IPS-18a (cell line): Measurements from ENCODE around the gene WFDC12.

Experiments
- H3K27ac ChIP-seq: one replicate; pipeline ENCODE4 v1.5.1; 2013; ENCODE audit warnings: low read length
- H3K27me3 ChIP-seq: one replicate; pipeline ENCODE4 v1.6.1; 2013; ENCODE audit warnings: mild to moderate bottlenecking, low read length; ENCODE audit not compliant: control insufficient read depth, insufficient read depth
- H3K36me3 ChIP-seq: one replicate; pipeline ENCODE4 v1.6.1; 2013; ENCODE audit warnings: low read depth, low read length; ENCODE audit not compliant: control insufficient read depth
- H3K4me1 ChIP-seq: one replicate; pipeline ENCODE4 v1.6.1; 2013; ENCODE audit warnings: low read depth, low read length; ENCODE audit not compliant: control insufficient read depth
- H3K4me3 ChIP-seq: one replicate; pipeline ENCODE4 v1.5.1; 2013; ENCODE audit warnings: low read length
- H3K9ac ChIP-seq: one replicate; pipeline ENCODE4 v1.6.1; 2013; ENCODE audit warnings: mild to moderate bottlenecking, low read length, moderate library complexity
- H3K9me3 ChIP-seq: one replicate; pipeline ENCODE4 v1.6.1; 2013; ENCODE audit warnings: low read depth, low read length; ENCODE audit not compliant: control insufficient read depth

Gene WFDC12

DNA sequence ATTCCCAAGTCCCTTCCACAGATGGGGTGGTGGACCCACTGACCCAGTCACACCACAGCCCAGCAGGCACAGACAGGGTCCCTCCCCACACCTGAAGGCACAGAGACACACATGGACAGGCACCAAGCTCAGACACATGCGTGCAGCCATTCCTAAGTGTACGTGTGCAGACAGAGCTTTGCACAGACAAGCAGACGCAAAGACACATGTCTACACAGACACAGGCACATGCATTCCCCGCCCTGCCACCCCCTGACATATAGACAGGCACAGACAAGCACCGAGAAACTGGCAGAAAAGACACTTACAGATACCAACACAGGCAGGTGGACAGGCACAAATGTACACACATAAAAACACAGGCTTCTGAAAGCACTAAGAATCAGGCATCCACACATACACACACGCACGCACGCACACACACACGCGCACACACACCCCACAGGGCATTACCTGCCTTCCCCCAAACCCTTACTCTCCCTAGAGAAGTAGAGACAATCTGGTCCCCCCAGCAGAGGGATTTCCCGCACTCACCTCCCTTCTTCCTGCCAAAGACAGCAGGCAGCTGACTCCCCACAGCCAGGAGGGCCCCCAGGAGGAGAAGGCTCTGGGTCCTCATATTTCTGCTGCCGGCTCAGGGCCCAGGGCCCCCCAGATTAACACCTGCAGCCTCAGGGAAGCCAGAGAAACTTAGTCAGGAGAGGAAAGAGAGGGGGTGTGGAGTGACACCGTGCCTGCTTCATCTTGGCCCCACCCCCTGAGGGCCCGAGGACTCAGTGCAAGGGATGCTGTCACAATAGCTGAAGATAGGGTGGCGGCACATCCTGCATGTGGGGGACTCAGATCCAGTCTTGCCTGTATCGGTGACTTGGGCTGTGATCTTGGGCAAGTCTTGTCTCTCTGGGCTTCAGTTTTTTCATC is 9.5 kb downstream of the WFDC12 start, which contains the start of gene WFDC5:
Gene WFDC5, minus strand, starts transcription at position 710 of the 921 bp plus-strand sequence. Its CDS starts 91 bp downstream, at position 619.
- no peaks in the 10 kb centered on the region for H3K36me3 ChIP-seq
- no peaks in the 10 kb centered on the region for H3K9me3 ChIP-seq
- H3K27me3 ChIP-seq, result no peaks in the 10 kb centered on the region
- H3K27ac ChIP-seq, result no peak within 1 kb of the TSS
- no peak within 1 kb of the TSS for H3K4me3 ChIP-seq
- H3K9ac ChIP-seq, result no peak within 1 kb of the TSS
- H3K4me1 ChIP-seq, result no peaks in the 10 kb centered on the region

DNA sequence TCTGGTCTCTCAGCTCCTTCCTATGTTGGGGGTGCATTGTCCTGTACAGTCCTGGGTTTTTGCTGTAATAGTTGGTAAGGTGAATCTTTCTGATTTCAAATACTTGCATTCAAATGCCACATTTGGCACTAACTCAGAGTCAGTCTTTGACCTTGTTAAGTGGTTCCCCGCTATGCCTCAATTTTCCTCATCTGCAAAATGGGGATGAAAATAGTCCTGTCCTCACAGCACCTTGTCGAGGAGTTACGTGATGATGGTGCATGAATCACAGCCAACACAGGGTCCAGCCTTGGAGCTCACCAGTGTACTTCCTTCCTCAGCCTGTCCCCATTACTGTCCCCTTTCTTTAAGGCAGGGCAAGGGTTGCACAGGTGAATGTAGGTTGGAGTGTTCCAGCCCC is 10.4 kb downstream of the WFDC12 start:
- no peak overlapping the region for H3K9ac ChIP-seq
- no peak overlapping the region for H3K4me3 ChIP-seq
- H3K4me1 ChIP-seq, result no peaks in the 10 kb centered on the region
- H3K27me3 ChIP-seq, result no peaks in the 10 kb centered on the region
- no peaks in the 10 kb centered on the region for H3K36me3 ChIP-seq
- H3K27ac ChIP-seq, result no peak overlapping the region
- no peaks in the 10 kb centered on the region for H3K9me3 ChIP-seq

- no peaks in the 10 kb centered on the region for H3K9me3 ChIP-seq
- H3K4me1 ChIP-seq, result no peaks in the 10 kb centered on the region
- no peak overlapping the region for H3K9ac ChIP-seq
- no peak overlapping the region for H3K4me3 ChIP-seq
- no peaks in the 10 kb centered on the region for H3K27me3 ChIP-seq
- no peaks in the 10 kb centered on the region for H3K36me3 ChIP-seq
- H3K27ac ChIP-seq, result no peak overlapping the region
These were observed 11.5 kb downstream of the WFDC12 start for GRCh38 chr20:45112754-45113153.

DNA sequence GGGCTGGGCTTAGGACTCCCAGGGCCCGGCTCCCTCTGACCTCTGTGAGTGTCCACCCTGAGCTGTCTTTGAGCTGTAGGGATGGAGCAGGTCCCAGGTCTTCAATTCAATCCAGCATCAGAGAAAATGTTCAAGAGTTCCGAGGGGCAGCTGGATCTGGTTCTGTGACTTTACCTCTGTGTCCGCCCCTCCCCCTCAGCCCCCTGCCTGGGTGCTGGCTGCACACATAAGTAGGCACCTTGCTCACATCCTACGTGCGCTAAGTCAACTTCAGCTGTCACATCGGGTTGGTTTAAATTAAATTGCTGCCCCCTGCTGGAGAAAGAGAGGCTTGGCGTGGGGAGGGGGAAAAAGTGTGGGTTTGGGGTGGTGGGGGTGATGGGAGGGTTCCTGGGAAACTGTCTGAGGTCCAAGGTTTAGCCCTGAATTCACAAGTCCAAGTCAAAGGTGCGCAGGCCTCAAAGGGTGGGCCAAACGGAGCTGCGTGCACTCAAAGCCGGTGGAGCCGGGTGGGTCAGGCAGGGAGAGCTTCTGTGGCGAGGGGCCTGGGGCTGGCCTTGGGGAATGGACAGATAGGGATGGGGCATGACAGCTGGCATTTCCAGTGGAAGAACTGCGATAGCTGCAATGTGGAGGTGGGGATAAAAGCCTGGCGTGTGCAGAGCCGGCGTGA is 12.3 kb downstream of the WFDC12 start:
- Histone ChIP-seq H3K9me3 (no peaks in the 10 kb centered on the region), H3K27ac (no peak overlapping the region), H3K27me3 (no peaks in the 10 kb centered on the region)

DNA sequence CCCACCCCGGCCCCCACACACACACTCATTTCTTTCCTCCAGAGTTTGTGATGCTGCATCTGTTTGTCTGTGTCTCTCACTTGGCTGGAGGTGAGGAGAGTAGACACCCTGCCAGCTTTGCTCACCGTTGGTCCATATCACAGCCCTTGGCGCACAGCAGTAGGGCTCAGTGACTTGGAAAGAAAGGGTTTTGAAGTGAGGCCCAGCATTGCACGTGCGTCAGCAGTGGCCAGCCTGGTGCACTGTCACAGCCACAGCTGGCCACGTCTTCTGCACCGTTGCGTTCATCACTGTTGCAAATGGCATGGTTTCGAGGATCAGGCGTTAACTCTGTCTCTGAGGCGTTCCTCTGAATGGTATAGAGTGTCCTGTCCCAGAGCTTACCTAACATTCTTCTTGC is 13.0 kb downstream of the WFDC12 start:
- no peaks in the 10 kb centered on the region for H3K9me3 ChIP-seq
- H3K27ac ChIP-seq, result no peak overlapping the region
- no peaks in the 10 kb centered on the region for H3K27me3 ChIP-seq
- no peaks in the 10 kb centered on the region for H3K4me1 ChIP-seq
- no peak overlapping the region for H3K4me3 ChIP-seq
- no peaks in the 10 kb centered on the region for H3K36me3 ChIP-seq
- no peak overlapping the region for H3K9ac ChIP-seq

More for the DNA sequence above, 12.3 kb downstream of the WFDC12 start:
- Histone ChIP-seq H3K9ac (no peak overlapping the region), H3K4me3 (no peak overlapping the region), H3K36me3 (no peaks in the 10 kb centered on the region), H3K4me1 (no peaks in the 10 kb centered on the region)

- Histone ChIP-seq H3K9me3 (no peaks in the 10 kb centered on the region), H3K36me3 (no peaks in the 10 kb centered on the region), H3K27me3 (no peaks in the 10 kb centered on the region), H3K27ac (no peak overlapping the region), H3K4me3 (no peak overlapping the region), H3K4me1 (no peaks in the 10 kb centered on the region), H3K9ac (no peak overlapping the region)
These were observed 14.0 kb downstream of the WFDC12 start for GRCh38 chr20:45110301-45110700.

- Histone ChIP-seq H3K9me3 (no peaks in the 10 kb centered on the region), H3K4me1 (no peaks in the 10 kb centered on the region), H3K27ac (no peak overlapping the region), H3K4me3 (no peak overlapping the region), H3K27me3 (no peaks in the 10 kb centered on the region), H3K9ac (no peak overlapping the region), H3K36me3 (no peaks in the 10 kb centered on the region)
These were observed 14.6 kb downstream of the WFDC12 start for GRCh38 chr20:45109634-45110033.

- H3K27me3 ChIP-seq, result peaks cover 14% of the 10 kb centered on the region
- H3K4me3 ChIP-seq, result no peak overlapping the region
- H3K36me3 ChIP-seq, result no peaks in the 10 kb centered on the region
- no peaks in the 10 kb centered on the region for H3K4me1 ChIP-seq
- no peak overlapping the region for H3K9ac ChIP-seq
- H3K27ac ChIP-seq, result no peak overlapping the region
- no peaks in the 10 kb centered on the region for H3K9me3 ChIP-seq
These were observed 18.9 kb downstream of the WFDC12 start for GRCh38 chr20:45105317-45105716.

DNA sequence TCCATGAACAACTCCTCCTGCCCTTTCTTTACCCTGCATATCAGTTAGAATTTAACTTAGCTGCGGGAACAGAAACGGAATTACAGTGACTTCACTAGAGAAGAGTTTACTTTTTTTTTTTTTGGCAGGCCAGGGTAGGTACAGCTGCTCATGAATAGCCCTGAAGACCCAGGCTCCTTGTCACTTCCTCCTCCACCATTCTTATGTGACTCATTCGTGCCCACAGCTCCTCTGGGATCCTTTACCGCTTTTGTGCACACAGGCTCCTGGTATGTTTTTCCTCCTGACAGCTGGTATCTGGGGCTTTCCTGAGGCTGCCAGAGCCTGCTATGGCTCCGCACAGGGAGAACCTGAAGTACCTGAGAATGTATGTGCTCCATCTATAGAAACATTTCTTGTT is 19.5 kb downstream of the WFDC12 start:
- Histone ChIP-seq H3K9ac (no peak overlapping the region), H3K27ac (no peak overlapping the region), H3K36me3 (no peaks in the 10 kb centered on the region), H3K4me1 (no peaks in the 10 kb centered on the region), H3K27me3 (peaks cover 19% of the 10 kb centered on the region), H3K9me3 (no peaks in the 10 kb centered on the region), H3K4me3 (no peak overlapping the region)

GRCh38 chr20:45103072-45103471 is 21.2 kb downstream of the WFDC12 start:
- no peaks in the 10 kb centered on the region for H3K36me3 ChIP-seq
- peaks cover 34% of the 10 kb centered on the region for H3K27me3 ChIP-seq
- H3K9ac ChIP-seq, result no peak overlapping the region
- H3K4me1 ChIP-seq, result peaks cover 4% of the 10 kb centered on the region
- H3K9me3 ChIP-seq, result no peaks in the 10 kb centered on the region
- H3K4me3 ChIP-seq, result no peak overlapping the region
- no peak overlapping the region for H3K27ac ChIP-seq

- H3K9ac ChIP-seq, result no peak overlapping the region
- no peaks in the 10 kb centered on the region for H3K36me3 ChIP-seq
- peaks cover 48% of the 10 kb centered on the region for H3K27me3 ChIP-seq
- H3K9me3 ChIP-seq, result no peaks in the 10 kb centered on the region
- no peak overlapping the region for H3K27ac ChIP-seq
- peaks cover 4% of the 10 kb centered on the region for H3K4me1 ChIP-seq
- H3K4me3 ChIP-seq, result peak overlapping the region; percentile 20
These were observed 22.9 kb downstream of the WFDC12 start for GRCh38 chr20:45101333-45101850.
